Muscle of arm (tissue), 12 donors: ENCODE data around the gene HSPB7. TPM values are rescaled to one million over a fixed set of nuclear protein-coding genes. Genes with fewer than 3 reads are reported as not detected.
"Not testable (repeated sequence)": the region's sequence is repeated elsewhere in the genome, so short reads cannot be mapped to it uniquely, and the experiment has no call there.

Experiments
- DNase-seq: peaks from one replicate; pipeline ENCODE4 v3.0.0-alpha.2; 2013
- polyA plus RNA-seq, 12 donors: library from polyadenylated mRNA; unstranded; fragments of 120-200 nt; gene quantifications; one replicate each; pipeline ENCODE4 v1.2.1, GENCODE V29; 2013; ENCODE audit not compliant: insufficient read length in 12 of 12

The HSPB7 gene
- polyA plus RNA-seq, 12 donors, result 57.9 to 237 (median 114) TPM; not detected in 1

DNA sequence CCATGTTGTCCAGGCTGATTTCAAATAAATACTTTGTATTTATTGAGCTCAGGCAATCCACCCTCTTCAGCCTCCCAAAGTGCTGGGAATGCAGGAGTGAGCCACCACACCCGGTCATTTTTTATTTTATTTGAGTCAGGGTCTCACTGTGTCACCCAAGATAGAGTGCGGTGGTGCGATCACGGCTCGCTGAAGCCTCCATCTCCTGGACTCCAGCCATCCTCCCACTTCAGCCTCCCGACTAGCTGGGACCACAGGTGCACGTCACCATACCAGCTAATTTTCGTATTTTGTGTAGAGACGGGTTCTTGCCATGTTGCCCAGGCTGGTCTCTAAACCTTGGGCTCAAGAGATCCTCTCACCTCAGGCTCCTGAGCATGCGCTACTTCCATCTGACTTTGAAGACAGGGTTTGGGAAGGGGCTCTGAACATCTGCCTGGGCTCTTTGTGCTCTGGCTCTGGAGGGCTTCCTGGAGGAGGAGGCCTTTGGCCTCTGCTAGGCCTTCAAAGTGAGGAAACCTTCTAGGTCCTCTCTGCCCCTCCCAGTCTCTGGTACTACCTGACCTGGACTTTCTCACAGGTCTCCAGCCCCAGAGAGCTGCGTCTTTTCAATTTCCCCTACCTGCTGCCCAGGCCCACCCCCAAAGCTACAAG lies 5.8 kb downstream of the HSPB7 start:
- no peak for DNase-seq

DNA sequence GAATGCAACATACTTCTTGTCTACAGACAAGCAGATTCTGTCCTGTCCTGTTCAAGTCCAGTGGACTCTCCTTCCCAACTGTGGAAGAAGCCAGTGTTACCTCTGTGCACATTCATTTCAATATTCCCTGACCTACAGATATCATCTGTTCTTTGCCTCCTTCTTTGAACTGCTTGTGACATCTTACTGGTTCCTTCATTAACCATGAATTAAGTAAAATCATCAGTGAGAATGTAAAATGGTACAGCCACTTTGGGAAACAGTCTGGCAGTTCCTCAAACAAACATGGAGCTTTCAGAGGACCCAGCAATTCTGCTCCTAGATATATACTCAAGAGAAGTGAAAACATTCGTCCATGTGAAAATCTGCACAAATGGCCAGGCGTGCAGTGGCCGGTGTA lies 7.0 kb downstream of the HSPB7 start:
- DNase-seq, result no peak

DNA sequence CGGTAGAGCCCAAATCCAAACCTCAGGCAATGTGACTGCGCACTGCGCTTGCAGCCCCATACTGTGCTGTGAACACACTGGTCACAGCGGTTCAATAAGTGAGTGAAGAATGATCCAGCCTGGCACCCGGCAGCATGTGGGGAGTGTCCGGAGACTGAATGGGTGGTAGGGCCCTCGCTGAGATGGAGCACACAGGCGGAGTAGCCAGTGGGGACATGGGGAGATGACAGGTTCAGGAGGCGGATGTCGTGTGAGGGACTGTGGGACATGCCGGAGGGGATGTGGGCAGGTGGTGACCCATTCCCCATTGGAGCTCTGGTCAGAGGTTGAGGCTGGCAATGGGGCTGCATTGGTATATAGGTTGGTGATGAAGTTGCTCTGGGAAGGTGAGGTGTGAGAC lies 8.2 kb downstream of the HSPB7 start:
- no peak for DNase-seq

DNA sequence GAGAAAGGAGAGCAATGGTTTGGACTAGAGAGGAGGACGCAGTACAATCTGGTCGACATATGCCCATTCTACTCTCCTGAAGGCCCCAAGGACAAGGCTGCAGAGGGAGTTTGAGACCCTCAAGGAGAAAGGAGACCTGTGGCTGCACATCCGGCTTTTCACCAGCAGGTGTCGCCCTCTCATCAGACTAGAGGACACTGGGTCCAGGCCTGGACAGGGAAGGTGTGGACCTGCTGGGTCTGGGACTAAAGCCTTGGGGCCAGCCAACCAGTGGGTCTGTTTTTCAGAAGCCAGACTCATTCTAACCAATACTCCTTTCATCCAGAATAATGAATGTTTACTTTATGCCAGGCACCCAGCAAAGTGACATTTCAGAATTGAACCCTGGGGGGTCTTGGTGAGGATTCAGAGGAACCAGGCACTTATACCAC lies 8.8 kb downstream of the HSPB7 start:
- peak; percentile 73 for DNase-seq

DNA sequence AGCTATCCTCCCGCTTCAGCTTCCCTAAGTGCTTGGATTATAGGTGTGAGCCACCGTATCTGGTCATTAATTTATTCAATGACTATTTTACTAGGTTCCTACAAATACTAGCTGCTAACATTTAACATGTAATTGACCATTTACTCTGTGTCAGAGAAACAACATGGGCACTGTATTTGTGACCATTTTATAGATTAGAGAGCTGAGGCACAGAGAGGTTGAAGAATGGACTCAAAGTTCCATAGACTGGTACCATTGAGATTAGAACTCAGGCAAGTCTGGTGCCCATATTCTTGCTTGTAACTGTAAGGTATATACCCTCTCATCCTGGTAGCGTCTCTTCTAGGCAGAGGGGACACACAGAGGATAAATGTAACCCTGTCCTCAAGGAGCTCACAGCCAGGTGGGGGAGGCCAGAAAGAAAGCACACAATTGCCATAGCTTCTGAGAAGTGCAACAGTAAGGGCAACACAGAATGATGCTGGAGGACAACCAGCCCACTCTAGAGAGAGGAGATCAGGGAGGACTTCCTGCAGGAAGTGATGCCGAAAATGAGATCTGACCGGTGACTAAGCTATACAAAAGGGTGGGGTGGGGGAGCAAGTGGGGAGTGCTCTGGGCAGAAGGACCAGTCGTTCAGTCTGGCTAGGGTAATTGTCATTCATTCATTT lies 10.0 kb downstream of the HSPB7 start:
- DNase-seq, result no peak

DNA sequence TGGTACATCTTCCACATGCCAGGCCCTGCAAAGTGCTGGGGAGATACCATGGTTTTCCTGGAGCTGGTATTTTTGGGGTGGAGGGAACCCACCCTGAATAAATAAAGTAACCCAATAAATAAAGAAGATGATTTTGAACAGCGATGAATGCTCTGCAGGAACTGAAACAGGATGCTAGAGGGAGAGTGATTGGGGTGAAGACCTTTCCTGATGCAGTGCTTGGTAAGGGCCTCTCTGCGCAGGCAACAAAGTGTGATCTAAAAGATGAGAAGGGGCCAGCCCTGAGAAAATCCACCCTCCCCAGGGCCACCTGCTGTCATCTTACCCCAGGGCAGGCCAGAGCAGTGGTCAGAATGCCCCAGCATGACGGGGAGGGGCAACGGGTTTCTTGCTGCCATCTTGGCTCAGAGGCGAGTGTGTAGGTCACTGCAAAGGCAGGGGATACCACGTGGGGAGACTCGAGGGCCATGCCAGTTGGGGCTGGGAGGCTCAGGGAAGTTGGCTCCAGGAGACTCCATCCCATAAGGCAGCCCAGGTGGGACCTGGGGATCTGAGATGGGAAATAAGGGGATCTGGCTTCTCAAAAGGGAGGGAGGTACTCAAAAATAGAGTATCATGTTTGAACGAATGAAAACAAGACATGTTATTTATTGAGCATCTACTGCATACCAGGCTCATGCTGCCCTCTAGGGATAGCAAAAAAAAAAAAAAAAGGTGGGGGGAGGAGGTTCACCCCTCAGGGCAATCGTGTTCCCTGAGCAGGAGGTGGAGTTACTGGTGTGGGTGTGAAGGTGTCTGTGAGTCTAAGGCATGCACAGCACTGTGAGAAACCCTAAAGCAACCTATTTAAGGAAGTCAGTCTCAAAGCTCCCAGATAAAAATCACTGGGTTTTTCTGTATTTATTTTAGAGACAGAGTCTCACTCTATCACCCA lies 11.0 kb downstream of the HSPB7 start:
- DNase-seq, result no peak

DNA sequence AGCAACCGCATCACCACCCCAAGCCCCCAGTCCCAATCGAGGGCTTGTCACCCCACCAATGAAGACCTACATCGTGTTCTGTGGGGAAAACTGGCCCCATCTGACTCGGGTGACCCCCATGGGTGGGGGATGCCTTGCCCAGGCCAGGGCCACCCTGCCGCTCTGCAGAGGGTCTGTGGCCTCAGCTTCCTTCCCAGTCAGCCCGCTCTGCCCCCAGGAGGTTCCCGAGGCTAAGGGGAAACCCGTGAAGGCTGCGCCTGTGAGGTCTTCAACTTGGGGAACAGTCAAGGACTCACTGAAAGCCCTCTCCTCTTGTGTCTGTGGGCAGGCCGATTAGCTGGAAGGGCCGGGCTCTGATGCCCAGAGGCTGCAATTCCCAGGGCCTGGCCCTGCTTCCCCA lies 11.8 kb downstream of the HSPB7 start:
- no peak for DNase-seq

DNA sequence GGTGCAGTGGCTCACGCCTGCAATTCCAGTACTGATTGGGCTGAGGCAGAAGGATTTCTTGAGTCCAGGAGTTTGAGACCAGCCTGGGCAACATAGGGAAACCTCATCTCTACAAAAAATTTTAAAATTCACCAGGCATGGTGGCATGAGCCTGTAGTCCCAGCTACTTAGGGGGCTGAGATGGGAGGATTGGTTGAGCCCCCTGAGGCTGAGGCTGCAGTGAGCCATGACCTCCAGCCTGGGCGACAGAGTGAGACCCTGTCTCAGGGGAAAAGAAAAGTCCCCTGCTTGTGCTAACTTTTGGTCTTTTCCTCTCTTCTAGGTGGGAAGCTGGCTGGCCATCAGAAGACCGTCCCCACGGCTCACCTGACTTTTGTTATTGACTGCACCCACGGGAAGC lies 12.2 kb downstream of the HSPB7 start:
- DNase-seq, result no peak

DNA sequence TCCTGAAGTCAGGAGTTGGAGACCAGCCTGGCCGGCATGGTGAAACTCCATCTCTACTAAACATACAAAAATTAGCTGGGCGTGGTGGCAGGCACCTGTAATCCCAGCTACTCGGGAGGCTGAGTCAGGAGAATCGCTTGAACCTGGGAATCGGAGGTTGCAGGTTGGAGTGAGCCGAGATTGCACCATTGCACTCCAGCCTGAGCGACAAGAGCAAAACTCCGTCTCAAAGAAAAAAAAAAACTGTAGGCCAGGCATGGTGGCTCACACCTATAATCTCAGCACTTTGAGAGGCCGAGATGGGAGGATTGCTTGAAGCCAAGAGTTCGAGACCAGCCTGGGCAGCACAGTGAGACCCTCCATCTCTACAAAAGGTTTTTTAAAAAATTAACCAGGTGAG lies 16.6 kb downstream of the HSPB7 start:
- DNase-seq, result not testable (repeated sequence)

DNA sequence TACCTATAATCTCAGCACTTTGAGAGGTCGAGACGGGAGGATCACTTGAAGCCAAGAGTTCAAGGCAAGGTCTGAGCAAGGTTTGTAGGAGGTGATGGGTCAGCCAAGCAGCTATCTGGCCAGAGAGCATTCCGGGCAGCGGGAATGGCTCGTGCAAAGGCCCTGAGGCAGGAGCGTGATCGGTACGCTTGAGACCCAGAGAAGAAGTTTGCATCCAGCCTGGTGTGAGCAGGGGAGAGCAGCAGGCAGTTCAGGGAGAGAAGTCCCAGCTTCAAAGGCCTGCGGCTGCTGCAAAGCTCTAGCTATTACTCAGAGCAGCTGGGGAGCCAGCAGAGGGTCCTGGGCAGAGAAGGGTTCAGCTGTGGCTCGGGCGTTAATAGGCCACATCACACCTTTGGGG lies 18.9 kb downstream of the HSPB7 start:
- DNase-seq, result no peak

DNA sequence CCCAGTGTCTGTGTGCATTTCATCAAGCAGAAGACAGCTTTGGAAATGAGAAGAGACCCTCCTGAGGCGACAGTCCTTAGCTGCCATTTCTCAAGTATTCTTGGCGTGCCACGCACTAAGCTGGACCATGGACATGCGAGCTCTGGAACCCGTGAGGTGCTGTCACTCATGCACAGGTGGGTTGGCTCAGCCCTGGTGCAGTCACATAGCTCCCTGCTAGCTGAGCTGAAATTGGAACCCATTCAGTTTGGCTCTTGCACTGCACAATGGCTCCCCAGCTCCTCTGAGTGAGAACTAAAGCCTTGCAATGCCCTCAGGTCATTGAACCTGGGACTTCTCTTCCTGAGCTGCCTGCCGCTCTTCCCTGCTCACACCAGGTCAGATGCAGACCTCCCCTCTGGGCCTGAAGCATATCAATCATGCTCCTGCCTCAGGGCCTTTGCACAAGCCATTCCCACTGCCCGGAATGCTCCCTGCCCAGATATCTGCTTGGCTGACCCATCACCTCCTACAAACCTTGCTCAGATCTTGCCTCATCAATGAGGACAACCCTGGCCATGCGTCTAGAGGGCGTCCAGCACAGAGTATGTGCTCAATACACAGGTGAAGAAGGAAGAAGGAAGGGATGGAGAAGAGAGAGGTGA lies 20.1 kb downstream of the HSPB7 start:
- DNase-seq, result no peak

DNA sequence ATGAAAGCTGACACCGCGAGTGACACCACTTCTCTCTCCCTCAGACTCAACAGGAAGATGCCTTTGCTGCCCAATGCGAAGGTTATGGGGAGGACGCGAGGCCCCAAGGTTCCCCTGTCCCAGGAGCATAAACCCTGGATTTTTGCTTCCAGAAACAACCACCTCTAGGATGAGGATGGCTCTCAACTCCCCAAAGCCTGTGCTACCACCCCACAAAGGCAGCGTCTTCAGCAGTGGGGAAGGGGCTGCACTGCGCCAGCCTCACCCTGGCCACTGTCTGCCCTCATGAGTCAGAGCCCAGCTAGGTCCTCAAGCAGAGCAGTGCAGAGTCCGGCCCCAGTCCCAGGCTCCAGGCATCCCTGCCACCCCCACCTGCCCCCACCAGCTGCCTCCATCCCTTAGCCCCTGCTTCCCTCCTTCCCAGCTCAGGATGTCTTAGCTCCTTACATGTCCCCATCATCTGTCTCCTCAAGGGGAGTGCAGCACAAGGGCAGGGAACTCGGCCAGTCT lies 20.7 kb downstream of the HSPB7 start:
- no peak for DNase-seq

DNA sequence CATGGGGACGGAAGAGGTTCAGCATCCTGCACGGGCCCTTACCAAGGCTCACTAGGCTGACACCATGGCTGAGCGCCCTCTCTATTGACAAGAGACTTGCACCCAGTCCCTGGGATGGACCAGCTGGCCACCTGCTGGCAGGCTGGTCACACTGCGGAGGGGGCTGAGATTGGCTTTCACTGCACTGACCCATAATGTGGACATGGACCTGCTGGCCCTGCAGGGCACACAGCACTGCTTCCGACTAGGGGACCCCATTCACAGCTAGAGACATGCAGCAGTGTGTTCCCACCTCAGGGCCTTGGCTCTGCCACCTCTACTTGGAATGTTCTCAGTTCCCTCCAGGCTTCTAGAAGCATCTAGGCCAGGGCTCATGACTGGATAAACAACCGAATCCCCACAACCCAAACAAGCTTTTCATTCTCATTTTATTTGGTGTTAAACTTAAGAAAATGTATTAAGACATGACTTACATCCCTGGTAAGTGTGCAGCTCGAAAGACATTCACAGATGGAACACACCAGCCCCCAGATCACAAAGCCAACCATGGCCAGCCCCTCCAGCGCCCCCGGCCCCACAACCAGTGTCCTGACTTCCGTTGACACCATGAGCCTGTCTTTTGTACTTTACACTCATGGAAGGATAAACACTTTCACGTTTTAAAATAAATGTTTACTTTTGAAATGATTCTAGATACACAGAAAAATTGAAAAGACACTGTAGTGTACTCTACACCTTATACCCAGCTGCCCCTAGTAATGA lies 23.1 kb downstream of the HSPB7 start:
- no peak for DNase-seq

DNA sequence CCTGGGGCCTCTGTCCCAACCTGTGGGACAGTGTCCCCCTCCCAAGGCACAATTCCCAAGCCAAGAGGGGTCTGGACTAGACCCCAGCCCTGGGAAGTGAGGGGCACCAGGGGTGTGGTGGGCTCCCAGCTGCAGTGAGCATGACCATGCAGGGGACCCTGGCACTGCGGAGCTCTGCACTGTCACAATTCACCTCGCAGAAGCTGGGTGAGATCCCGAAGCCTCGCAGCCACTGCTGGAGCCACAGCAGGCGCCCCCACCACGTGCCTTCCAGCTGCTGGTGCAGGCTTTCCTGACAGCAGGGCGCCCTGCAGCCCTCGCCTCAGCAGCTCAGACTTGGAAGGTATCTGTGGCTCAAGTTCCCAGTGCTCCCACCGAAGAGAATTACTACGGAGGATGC lies 23.8 kb downstream of the HSPB7 start:
- DNase-seq, result no peak

DNA sequence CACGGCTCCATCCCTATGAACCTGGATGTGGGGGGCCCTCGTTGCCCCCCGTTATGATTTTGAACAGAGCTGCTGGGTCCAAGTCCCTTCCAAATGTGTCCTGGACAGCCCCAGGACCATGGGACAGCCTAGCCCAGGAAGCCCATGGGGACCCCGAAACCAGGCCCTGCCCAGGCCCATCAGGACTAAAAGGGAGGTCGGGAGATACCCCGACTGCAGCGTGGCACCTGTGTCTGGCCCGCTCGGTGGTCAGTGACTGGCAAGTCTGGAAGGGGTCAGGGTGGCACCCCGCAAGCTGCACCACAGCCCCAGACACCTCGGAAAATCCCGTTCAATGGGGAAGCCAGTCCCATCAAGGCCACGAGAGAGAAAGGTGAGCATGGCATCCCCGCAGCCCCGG lies 24.2 kb downstream of the HSPB7 start:
- no peak for DNase-seq

DNA sequence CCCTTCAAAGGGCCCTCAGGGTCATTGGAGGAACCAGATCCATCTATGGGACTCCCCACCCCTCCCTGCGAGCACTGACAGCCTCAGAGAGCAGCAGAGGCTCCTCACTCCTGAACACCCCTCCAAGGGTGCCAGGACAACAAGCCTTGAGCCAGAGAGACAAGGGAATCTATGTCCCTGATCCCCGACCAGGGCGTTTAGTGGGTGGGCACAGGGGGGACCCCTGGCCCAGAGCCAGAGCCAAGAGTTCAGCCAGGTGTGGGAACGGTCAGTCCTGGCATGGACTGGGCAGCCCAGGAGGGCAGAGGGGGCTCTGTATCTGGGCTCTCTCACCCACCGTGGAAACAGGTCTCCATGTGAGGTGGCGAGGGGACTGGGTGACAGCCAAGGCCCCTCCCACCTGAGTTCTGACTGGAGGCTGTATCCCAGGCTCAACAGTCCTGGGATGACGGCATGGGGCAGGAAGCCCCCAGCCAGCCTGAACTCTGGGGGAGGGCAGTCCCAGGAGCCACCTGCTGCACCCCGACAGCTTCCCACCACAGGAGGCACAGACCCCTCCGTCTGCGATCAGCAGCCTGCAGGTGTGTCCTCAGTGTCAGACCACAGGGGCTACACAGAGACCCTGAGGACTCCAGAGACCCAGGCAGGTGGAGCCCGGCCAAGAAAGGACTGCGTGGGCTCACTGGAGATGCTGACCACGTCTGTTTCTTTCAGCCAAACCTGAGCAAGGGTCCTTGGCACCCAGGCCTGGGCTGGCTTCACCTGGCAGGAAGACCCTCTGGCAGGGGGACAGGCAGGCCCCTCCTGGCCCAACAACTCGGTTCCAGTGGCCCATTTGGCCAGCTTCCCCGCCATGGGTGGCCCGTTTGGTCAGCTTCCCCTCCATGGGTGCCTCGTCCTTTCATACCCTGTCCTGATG lies 25.0 kb downstream of the HSPB7 start:
- DNase-seq, result no peak

DNA sequence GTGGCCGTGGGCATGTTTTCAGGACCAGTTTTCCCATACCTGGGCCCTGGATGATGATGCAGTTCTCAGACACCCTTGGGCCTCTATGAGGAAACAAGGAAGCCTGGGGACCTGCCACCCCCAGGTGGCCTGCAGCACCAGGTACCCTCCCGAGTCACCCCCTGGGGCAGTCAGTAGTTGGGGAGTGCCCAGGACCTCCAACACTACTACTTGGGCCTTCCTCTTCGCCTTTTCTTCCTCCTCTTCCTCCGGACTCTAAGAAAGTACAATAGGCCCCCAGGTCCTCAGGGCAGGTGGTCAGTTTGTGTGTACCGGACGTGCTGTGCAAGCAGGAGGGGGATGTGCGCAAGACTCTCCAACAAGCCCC lies 25.7 kb downstream of the HSPB7 start:
- no peak for DNase-seq

DNA sequence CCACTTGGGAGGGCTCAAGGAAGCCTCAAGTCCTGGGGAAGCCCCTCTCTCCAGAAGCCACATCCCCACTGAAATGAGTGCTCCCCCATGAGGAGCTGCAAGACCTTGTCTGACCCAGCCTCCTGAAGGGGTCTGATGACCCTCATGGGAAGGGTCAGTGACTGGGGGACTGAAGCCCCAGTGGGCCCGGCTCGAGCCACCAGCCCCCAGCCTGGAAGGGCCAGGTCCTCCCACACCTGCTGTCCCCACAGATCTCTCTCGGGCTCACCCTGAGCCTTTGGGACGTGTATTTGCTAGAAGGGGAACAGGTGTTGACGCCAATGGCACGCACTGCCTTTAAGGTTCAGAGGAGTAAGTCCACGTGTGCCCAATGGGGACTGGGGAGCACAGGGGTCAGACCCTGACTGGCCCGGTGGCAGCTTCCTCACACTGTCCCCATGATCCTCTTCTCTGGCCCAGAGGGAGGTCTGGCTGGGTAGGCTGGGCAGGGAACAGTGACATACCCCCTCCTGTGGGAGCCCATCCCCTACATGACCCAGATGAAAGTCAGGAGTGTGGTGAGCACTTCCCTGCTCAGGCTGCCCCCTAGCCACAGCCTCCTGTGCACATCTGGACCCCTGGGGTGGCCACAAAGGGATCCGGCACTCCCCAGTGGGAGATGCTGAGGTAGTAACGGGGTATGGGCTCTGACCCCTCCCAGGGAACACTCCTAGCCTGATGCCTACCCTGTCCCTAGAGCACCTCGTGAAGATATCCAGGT lies 26.2 kb downstream of the HSPB7 start:
- DNase-seq, result no peak

DNA sequence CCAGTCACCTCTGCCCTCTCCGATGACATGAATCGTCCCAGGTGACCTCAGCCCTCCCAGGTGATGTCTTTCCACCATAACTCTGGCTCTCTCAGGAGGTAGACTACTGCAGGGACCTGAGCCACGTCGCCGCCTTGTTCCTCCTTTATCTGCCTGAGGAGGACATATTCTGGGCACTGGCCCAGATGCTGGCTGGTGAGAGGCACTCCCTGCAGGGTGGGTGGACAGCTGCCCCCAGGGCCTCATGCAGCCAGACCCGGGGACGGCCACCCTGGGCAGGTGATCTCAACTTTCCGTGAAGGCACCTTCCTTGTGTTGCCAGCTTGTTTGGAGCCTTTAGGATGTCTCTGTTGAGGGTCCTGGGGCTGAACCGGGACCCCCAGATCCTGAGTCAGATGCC lies 28.1 kb downstream of the HSPB7 start:
- no peak for DNase-seq
